ENCODE measurements around the gene NAGS.

NAGS gene

DNA sequence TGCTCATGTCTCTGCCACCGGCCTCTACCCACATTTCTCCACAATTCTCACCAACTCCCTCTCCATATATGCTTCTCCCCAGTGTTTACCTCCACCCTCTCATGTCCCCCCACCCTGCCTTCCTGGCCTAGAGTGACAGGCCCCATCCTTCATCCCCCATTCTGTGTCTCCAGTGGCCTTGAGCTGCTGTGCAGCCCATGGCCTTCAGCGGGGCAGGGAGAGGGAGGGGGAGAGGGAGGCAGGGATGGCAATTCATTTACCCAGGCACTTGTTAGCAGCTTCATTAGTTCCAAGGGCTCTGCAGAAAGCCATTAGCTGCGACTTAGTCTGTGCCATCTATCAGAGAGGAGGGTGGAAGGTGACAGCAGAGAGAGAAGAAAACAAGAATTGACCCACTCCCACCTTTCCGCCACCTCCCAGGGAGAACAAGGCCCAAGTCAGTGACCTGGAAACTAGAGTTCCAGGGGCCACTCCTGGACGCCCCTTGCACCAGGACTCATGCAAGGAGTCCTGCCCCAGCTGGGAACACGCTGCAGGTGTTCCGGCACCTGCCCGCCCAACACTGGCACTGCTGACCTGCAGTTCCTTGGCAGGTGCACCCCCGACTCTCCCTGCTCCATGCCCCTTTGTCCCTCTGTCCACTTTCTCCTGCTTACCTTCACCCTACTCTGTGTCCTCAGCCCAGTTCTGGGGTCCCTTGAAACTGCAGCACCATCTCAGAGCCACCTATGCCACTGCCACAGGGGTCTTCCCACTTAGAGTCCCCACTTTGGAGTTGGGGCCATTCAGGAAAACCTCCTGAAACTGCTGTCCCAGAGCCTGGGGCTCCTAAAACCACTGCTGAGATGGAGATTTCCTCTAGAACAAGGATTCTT lies 27.2 kb upstream of the NAGS start:
- H3K4me3 Mint-ChIP-seq: no peak overlapping the region
- peaks cover 25 to 39% of the 10 kb centered on the region in 2 donors for H3K27me3 Mint-ChIP-seq
- DNase-seq (no peak), ATAC-seq (replicated peaks) (no peak)
- H3K27ac Mint-ChIP-seq: no peak overlapping the region
- H3K36me3 Mint-ChIP-seq: no peaks in the 10 kb centered on the region
- H3K9me3 Mint-ChIP-seq: no peaks in the 10 kb centered on the region
- no peaks in the 10 kb centered on the region for H3K4me1 Mint-ChIP-seq

GRCh38 chr17:43978078-43978477 lies 26.3 kb upstream of the NAGS start:
- Mint-ChIP-seq H3K9me3 (no peaks in the 10 kb centered on the region), H3K27ac (no peak overlapping the region), H3K27me3 (peaks cover 34 to 48% of the 10 kb centered on the region in 2 donors), H3K36me3 (no peaks in the 10 kb centered on the region), H3K4me3 (no peak overlapping the region), H3K4me1 (no peaks in the 10 kb centered on the region)
- ATAC-seq (replicated peaks) (no peak), DNase-seq (no peak)

DNA sequence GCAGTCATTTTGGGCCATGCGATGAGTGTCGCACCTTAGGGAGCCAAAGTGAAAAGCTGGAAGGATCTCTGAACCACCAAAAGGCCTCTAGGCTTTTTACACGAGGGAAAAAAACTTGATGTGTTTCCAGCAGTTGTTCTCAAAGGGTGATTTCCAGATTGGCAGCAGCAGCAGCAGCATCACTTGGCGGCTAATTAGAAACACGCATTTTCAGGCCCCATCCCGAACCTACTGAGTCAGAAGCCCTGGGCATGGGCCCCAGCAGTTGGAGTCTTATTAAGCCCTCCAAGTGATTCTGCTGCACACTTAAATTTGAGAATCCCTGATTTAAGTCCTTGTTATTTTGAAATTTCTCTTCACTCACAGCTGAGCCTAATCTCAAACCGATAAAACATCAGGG lies 25.4 kb upstream of the NAGS start:
- DNase-seq (no peak), ATAC-seq (replicated peaks) (no peak)
- H3K27me3 Mint-ChIP-seq: peaks cover 37 to 54% of the 10 kb centered on the region in 2 donors
- H3K4me3 Mint-ChIP-seq: no peak overlapping the region
- no peaks in the 10 kb centered on the region for H3K36me3 Mint-ChIP-seq
- peaks cover 0 to 5% of the 10 kb centered on the region in 2 donors for H3K4me1 Mint-ChIP-seq
- no peaks in the 10 kb centered on the region for H3K9me3 Mint-ChIP-seq
- H3K27ac Mint-ChIP-seq: no peak overlapping the region

GRCh38 chr17:43979671-43980070 lies 24.8 kb upstream of the NAGS start:
- no peak overlapping the region for H3K27ac Mint-ChIP-seq
- H3K27me3 Mint-ChIP-seq: peaks cover 39 to 55% of the 10 kb centered on the region in 2 donors
- ATAC-seq (replicated peaks) (no peak), DNase-seq (no peak)
- H3K4me1 Mint-ChIP-seq: peaks cover 0 to 5% of the 10 kb centered on the region in 2 donors
- no peaks in the 10 kb centered on the region for H3K9me3 Mint-ChIP-seq
- no peaks in the 10 kb centered on the region for H3K36me3 Mint-ChIP-seq
- no peak overlapping the region for H3K4me3 Mint-ChIP-seq

- DNase-seq: no peak
- no peaks in the 10 kb centered on the region for H3K9me3 Mint-ChIP-seq
- H3K4me3 Mint-ChIP-seq: no peak overlapping the region
- no peak for ATAC-seq (replicated peaks)
- no peaks in the 10 kb centered on the region for H3K36me3 Mint-ChIP-seq
- H3K27me3 Mint-ChIP-seq: peaks cover 57 to 67% of the 10 kb centered on the region in 2 donors
- H3K27ac Mint-ChIP-seq: peak overlapping the region; percentile 20
- peaks cover 0 to 5% of the 10 kb centered on the region in 2 donors for H3K4me1 Mint-ChIP-seq
Measured at GRCh38 chr17:43982171-43982570, 22.3 kb upstream of the NAGS start.

GRCh38 chr17:43983196-43983514 lies 21.3 kb upstream of the NAGS start:
- Mint-ChIP-seq H3K4me1 (peaks cover 0 to 5% of the 10 kb centered on the region in 2 donors), H3K4me3 (no peak overlapping the region), H3K36me3 (no peaks in the 10 kb centered on the region), H3K27ac (no peak overlapping the region), H3K27me3 (peaks cover 63 to 72% of the 10 kb centered on the region in 2 donors), H3K9me3 (no peaks in the 10 kb centered on the region)
- no peak for DNase-seq
- no peak for ATAC-seq (replicated peaks)

GRCh38 chr17:43983515-43984411 lies 20.7 kb upstream of the NAGS start:
- H3K4me3 Mint-ChIP-seq: peak overlapping the region; percentile 62 to 64
- DNase-seq (no peak), ATAC-seq (replicated peaks) (peak; percentile 31 to 34)
- no peaks in the 10 kb centered on the region for H3K36me3 Mint-ChIP-seq
- H3K27me3 Mint-ChIP-seq: peaks cover 67 to 72% of the 10 kb centered on the region in 2 donors
- peaks cover 0 to 5% of the 10 kb centered on the region in 2 donors for H3K4me1 Mint-ChIP-seq
- H3K27ac Mint-ChIP-seq: no peak overlapping the region
- no peaks in the 10 kb centered on the region for H3K9me3 Mint-ChIP-seq

DNA sequence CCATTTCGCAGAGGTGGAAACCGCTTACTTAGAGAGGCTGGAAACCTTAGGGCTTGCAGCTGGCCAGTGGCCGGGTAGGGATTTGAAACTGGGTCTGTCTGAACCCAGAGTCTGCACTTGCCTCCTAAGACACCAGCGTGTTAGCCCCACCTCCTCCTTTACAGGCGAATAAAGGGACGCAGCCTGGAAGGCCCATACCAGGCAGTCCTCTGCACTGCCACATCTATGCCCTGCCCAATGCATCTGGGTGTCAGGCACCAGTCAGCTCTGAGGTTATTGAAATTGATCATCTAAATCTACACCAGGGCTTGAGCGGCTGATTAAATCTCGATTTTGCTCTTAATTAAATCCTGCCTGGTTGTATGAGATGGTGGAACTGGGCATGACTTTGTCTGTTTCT lies 19.9 kb upstream of the NAGS start:
- no peaks in the 10 kb centered on the region for H3K36me3 Mint-ChIP-seq
- no peak for DNase-seq
- peak overlapping the region; percentile 32 to 64 for H3K4me3 Mint-ChIP-seq
- no peak for ATAC-seq (replicated peaks)
- H3K27ac Mint-ChIP-seq: no peak overlapping the region
- H3K27me3 Mint-ChIP-seq: peaks cover 68 to 69% of the 10 kb centered on the region in 2 donors
- H3K9me3 Mint-ChIP-seq: no peaks in the 10 kb centered on the region
- H3K4me1 Mint-ChIP-seq: peaks cover 0 to 5% of the 10 kb centered on the region in 2 donors

GRCh38 chr17:43986225-43986981 lies 18.0 kb upstream of the NAGS start:
- Mint-ChIP-seq H3K9me3 (no peaks in the 10 kb centered on the region), H3K27ac (no peak overlapping the region), H3K4me1 (peaks cover 0 to 5% of the 10 kb centered on the region in 2 donors), H3K36me3 (no peaks in the 10 kb centered on the region), H3K27me3 (peaks cover 60 to 62% of the 10 kb centered on the region in 2 donors), H3K4me3 (no peak overlapping the region)
- DNase-seq (no peak), ATAC-seq (replicated peaks) (no peak)

- no peaks in the 10 kb centered on the region for H3K9me3 Mint-ChIP-seq
- peak overlapping the region; percentile 4 for H3K27ac Mint-ChIP-seq
- H3K4me3 Mint-ChIP-seq: no peak overlapping the region
- no peak for DNase-seq
- H3K4me1 Mint-ChIP-seq: peaks cover 0 to 5% of the 10 kb centered on the region in 2 donors
- H3K27me3 Mint-ChIP-seq: peaks cover 54% of the 10 kb centered on the region in 2 donors
- H3K36me3 Mint-ChIP-seq: no peaks in the 10 kb centered on the region
- no peak for ATAC-seq (replicated peaks)
Measured at GRCh38 chr17:43987131-43988021, 17.0 kb upstream of the NAGS start.

DNA sequence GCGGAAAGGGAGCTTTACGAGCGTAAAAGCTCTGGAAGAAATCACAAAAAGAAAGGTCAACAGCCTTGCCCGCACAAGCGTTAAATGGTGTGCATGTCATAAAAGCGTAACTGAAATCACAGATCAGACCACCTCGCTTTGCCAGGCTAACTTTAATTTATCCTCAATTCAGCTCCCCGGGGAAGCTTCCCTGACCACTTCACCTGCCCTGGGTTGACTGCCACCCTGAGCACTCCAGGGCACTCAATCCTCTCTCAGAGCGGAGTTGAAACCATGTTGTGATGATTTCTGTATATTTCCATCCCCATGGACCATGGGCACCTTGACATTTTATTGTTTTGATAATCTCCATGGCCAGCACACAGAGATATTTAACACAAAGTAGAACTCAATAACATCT lies 16.1 kb upstream of the NAGS start:
- Mint-ChIP-seq H3K36me3 (no peaks in the 10 kb centered on the region), H3K4me3 (no peak overlapping the region), H3K4me1 (peaks cover 0 to 4% of the 10 kb centered on the region in 2 donors), H3K27me3 (peaks cover 44 to 45% of the 10 kb centered on the region in 2 donors), H3K9me3 (no peaks in the 10 kb centered on the region), H3K27ac (no peak overlapping the region)
- no peak for ATAC-seq (replicated peaks)
- DNase-seq: no peak

- no peak for ATAC-seq (replicated peaks)
- peaks cover 18 to 26% of the 10 kb centered on the region in 2 donors for H3K27me3 Mint-ChIP-seq
- no peaks in the 10 kb centered on the region for H3K9me3 Mint-ChIP-seq
- H3K4me1 Mint-ChIP-seq: peaks cover 1 to 13% of the 10 kb centered on the region in 2 donors
- no peak overlapping the region for H3K4me3 Mint-ChIP-seq
- H3K27ac Mint-ChIP-seq: no peak overlapping the region
- no peak for DNase-seq
- no peaks in the 10 kb centered on the region for H3K36me3 Mint-ChIP-seq
Measured at GRCh38 chr17:43992641-43993040, 11.8 kb upstream of the NAGS start.
